Activated CD4-positive, alpha-beta memory T cell treated with anti-CD3 and anti-CD28 coated beads for 36 hours (primary cell): ENCODE data around the gene RACK1. TPM values are rescaled to one million over a fixed set of nuclear protein-coding genes. Genes with fewer than 3 reads are reported as not detected.

Experiments
- CTCF ChIA-PET: fragments of 350-600 bp; sonication (Branson Sonifier 250); formaldehyde crosslinking; loops from one replicate; lab custom pipeline; 2021; ENCODE audit warnings: antibody characterized with exemption, inconsistent platforms; lab: Charles Lee
- POLR2A ChIA-PET: fragments of 350-600 bp; sonication (Branson Sonifier 250); formaldehyde crosslinking; loops from one replicate; lab custom pipeline; 2021; ENCODE audit warnings: antibody characterized with exemption; lab: Charles Lee
- DNase-seq: peaks from one replicate; pipeline ENCODE4 v3.0.0-alpha.2; 2020
- H3K27ac Mint-ChIP-seq: one replicate; pipeline ENCODE4 v1.8.0; 2021; ENCODE audit warnings: mixed read lengths
- H3K27me3 Mint-ChIP-seq: one replicate; pipeline ENCODE4 v1.8.0; 2021; ENCODE audit warnings: mixed read lengths
- H3K36me3 Mint-ChIP-seq: one replicate; pipeline ENCODE4 v1.8.0; 2021; ENCODE audit warnings: mixed read lengths
- H3K4me1 Mint-ChIP-seq: one replicate; pipeline ENCODE4 v1.8.0; 2021; ENCODE audit warnings: low read depth, mixed read lengths
- H3K4me3 Mint-ChIP-seq: one replicate; pipeline ENCODE4 v1.8.0; 2021; ENCODE audit warnings: mild to moderate bottlenecking, mixed read lengths
- H3K9me3 Mint-ChIP-seq: one replicate; pipeline ENCODE4 v1.8.0; 2021; ENCODE audit warnings: mixed read lengths
- intact Hi-C: fragments of 100-400 bp; cut with micrococcal nuclease; formaldehyde crosslinking; loops from one replicate; pipeline ENCODE4 v1.15.1; 2023
- total RNA-seq, 2 experiments: library from RNA; stranded (reverse); gene quantifications; one replicate each; pipeline ENCODE4 v1.2.3, GENCODE V29; 2021

The RACK1 gene
- total RNA-seq, 2 experiments from 2014 or later, result 2,635 to 2,697 TPM

GRCh38 chr5:181230551-181230950, 13.2 kb downstream of the RACK1 start:
- ChIA-PET CTCF (no interaction called here), POLR2A (interaction anchor here (1.2 kb wide), 1 partner anchor 11 kb away, joined by 6 read pairs; no protein-coding TSS in a partner anchor)
- H3K4me1 Mint-ChIP-seq, result peaks cover 18% of the 10 kb centered on the region
- H3K27ac Mint-ChIP-seq, result no peak overlapping the region
- H3K36me3 Mint-ChIP-seq, result peaks cover 29% of the 10 kb centered on the region
- H3K9me3 Mint-ChIP-seq, result no peaks in the 10 kb centered on the region
- H3K27me3 Mint-ChIP-seq, result no peaks in the 10 kb centered on the region
- intact Hi-C loops, result no loop called here
- no peak for DNase-seq
- H3K4me3 Mint-ChIP-seq, result no peak overlapping the region

DNA sequence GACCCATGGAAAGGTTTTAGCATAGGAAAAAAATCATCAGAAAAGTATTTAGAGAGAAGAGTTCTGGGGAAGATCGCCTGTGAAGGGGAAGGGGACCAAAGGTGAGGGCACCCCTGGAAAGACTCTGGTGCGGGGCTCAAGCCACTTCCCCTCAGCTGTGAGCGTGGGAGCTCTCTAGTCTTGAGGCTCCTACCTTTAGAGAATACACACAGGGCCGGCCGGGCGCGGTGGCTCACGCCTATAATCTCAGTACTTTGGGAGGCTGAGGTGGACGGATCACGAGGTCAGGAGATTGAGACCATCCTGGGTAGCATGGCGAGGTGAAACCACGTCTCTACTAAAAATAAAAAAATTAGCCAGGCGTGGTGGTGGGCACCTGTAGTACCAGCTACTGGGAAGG, 13.7 kb downstream of the RACK1 start:
- Mint-ChIP-seq H3K27ac (peak overlapping the region; percentile 26), H3K9me3 (no peaks in the 10 kb centered on the region), H3K4me3 (no peak overlapping the region), H3K36me3 (peaks cover 29% of the 10 kb centered on the region), H3K27me3 (no peaks in the 10 kb centered on the region), H3K4me1 (peaks cover 23% of the 10 kb centered on the region)
- DNase-seq, result no peak
- ChIA-PET CTCF (interaction anchor here (0.6 kb wide), 1 partner anchor 1690 kb away, joined by 3 read pairs; no protein-coding TSS in a partner anchor), POLR2A (interaction anchor here (1.2 kb wide), 1 partner anchor 11 kb away, joined by 6 read pairs; no protein-coding TSS in a partner anchor)
- intact Hi-C loops, result no loop called here

DNA sequence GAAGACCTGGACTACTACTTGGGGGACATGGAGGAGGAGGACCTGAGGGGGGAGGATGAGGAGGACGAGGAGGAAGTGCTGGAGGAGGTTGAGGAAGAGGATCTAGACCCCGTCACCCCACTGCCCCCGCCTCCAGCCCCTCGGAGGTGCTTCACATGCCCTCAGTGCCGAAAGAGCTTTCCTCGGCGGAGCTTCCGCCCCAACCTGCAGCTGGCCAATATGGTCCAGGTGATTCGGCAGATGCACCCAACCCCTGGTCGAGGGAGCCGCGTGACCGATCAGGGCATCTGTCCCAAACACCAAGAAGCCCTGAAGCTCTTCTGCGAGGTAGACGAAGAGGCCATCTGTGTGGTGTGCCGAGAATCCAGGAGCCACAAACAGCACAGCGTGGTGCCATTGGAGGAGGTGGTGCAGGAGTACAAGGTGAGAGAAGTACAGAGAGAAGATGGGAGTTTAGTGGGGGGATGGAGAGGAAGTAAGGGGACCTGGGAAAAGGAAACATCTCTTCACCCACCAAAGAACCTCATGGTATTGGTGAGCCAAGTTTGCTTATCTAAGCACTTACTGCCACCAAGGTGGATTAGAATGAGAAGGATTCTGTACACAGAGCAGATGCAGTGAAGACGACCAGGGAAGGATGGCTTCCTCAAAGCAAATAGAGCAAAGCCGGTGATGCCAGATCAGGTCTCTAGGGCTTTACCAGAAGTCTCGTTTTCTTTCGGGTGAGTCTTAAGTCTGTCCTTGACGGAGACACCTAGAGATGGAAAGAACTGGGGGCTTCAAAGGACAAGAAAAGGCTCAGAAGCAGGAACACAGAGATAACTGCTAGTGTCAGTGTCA, 19.1 kb downstream of the RACK1 start:
- Mint-ChIP-seq H3K4me1 (peaks cover 48% of the 10 kb centered on the region), H3K27me3 (peaks cover 6% of the 10 kb centered on the region), H3K9me3 (no peaks in the 10 kb centered on the region), H3K4me3 (peak overlapping the region; percentile 98), H3K36me3 (peaks cover 14% of the 10 kb centered on the region), H3K27ac (peak overlapping the region; percentile 98)
- intact Hi-C loops, result loop anchor here (1.0 to 5.0 kb wide), 2 partner anchors 8 to 1527 kb away; partner anchors contain the start of gene CANX
- DNase-seq, result peak; percentile 61
- CTCF ChIA-PET, result interaction anchor here (2.8 kb wide), 1 partner anchor 40 kb away, joined by 10 read pairs; no protein-coding TSS in a partner anchor
- POLR2A ChIA-PET, result interaction anchor here (0.7 to 7.1 kb wide), 6 partner anchors 10 to 36 kb away, joined by 3 to 100 read pairs (median 21); partner anchors contain the start of genes RACK1 and TRIM52

GRCh38 chr5:181223729-181224389, 19.8 kb downstream of the RACK1 start:
- peaks cover 9% of the 10 kb centered on the region for H3K36me3 Mint-ChIP-seq
- CTCF ChIA-PET, result interaction anchor here (0.6 to 2.8 kb wide), 5 partner anchors 18 to 39 kb away, joined by 3 to 16 read pairs (median 10); no protein-coding TSS in a partner anchor
- peak overlapping the region; percentile 98 for H3K4me3 Mint-ChIP-seq
- peaks cover 6% of the 10 kb centered on the region for H3K27me3 Mint-ChIP-seq
- H3K4me1 Mint-ChIP-seq, result peaks cover 45% of the 10 kb centered on the region
- intact Hi-C loops, result loop anchor here (1.0 to 5.0 kb wide), 7 partner anchors 8 to 1527 kb away; partner anchors contain the start of genes CANX, MGAT1 and TRIM52
- H3K27ac Mint-ChIP-seq, result peak overlapping the region; percentile 98
- POLR2A ChIA-PET, result interaction anchor here (0.6 to 7.1 kb wide), 8 partner anchors 11 to 37 kb away, joined by 3 to 100 read pairs (median 12); partner anchors contain the start of genes RACK1 and TRIM52
- H3K9me3 Mint-ChIP-seq, result no peaks in the 10 kb centered on the region
- peak; percentile 71 for DNase-seq

DNA sequence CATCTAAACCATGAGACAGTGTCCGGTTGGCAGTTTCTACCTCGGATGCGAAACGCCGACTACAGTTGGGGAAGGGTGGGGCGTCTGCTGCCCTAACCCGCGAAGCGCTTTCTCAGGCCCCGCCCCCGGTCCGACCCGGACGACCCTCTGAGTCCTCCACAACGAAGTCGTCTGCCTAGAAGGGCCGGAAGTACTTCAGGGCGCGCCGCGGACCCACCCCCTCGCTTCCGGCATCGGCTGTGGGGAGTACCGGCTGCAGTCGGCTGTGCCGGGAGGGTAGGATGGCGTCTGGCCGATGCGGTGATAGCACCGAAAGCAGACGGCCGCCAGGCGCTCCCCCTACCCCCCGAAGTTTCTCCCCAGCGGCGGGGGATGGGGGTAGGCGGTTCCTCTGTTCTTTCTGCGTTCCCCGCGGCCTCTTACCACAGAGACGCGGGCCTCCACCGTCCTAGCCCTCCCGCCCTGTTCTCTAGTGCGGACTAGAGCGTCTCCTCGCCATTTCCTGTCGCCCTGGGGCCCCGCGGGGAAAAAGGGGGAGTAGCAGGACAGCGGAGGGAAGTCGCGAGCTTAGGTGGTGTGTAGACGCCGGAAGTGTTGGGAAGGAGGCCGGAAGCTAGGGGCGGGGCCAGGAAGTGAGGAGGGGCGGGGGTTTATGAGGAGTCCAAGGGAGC, 20.5 kb downstream of the RACK1 start, which contains the start of gene TRIM41:
TSS of gene TRIM41 (plus strand) at position 224 of the 671 bp plus-strand sequence. CDS start 719 bp downstream, outside the sequence.
- Mint-ChIP-seq H3K4me1 (peaks cover 48% of the 10 kb centered on the region), H3K4me3 (peak within 1 kb of the TSS; percentile 98), H3K27ac (peak within 1 kb of the TSS; percentile 98), H3K36me3 (peaks cover 11% of the 10 kb centered on the region), H3K27me3 (peaks cover 7% of the 10 kb centered on the region), H3K9me3 (no peaks in the 10 kb centered on the region)
- CTCF ChIA-PET, result interaction anchor here (0.6 to 2.8 kb wide), 5 partner anchors 18 to 39 kb away, joined by 3 to 16 read pairs (median 10); no protein-coding TSS in a partner anchor
- DNase-seq, result peak; percentile 98
- intact Hi-C loops, result loop anchor here (1.0 to 5.0 kb wide), 6 partner anchors 21 to 1526 kb away; partner anchors contain the start of genes CANX, MGAT1 and TRIM52
- POLR2A ChIA-PET, result interaction anchor here (0.6 to 7.1 kb wide), 7 partner anchors 11 to 38 kb away, joined by 3 to 100 read pairs (median 20); partner anchors contain the start of genes RACK1 and TRIM52

GRCh38 chr5:181222630-181223057, 21.1 kb downstream of the RACK1 start:
- Mint-ChIP-seq H3K4me1 (peaks cover 53% of the 10 kb centered on the region), H3K4me3 (peak overlapping the region; percentile 98), H3K36me3 (peaks cover 13% of the 10 kb centered on the region), H3K9me3 (no peaks in the 10 kb centered on the region), H3K27me3 (peaks cover 9% of the 10 kb centered on the region), H3K27ac (peak overlapping the region; percentile 98)
- ChIA-PET CTCF (interaction anchor here (1.5 to 2.8 kb wide), 4 partner anchors 16 to 33 kb away, joined by 9 to 16 read pairs (median 10); no protein-coding TSS in a partner anchor), POLR2A (interaction anchor here (0.6 to 7.1 kb wide), 7 partner anchors 12 to 42 kb away, joined by 3 to 100 read pairs (median 20); partner anchors contain the start of genes RACK1 and TRIM52)
- intact Hi-C loops, result loop anchor here (1.0 to 5.0 kb wide), 8 partner anchors 15 to 1525 kb away; partner anchors contain the start of genes CANX, MGAT1 and TRIM52
- DNase-seq, result no peak

GRCh38 chr5:181221792-181222629, 21.7 kb downstream of the RACK1 start:
- peak; percentile 98 for DNase-seq
- intact Hi-C loops, result loop anchor here (1.0 to 5.0 kb wide), 4 partner anchors 15 to 1525 kb away; partner anchors contain the start of genes CANX and MGAT1
- ChIA-PET CTCF (interaction anchor here (1.5 to 2.8 kb wide), 4 partner anchors 15 to 33 kb away, joined by 9 to 16 read pairs (median 10); no protein-coding TSS in a partner anchor), POLR2A (interaction anchor here (0.6 to 7.1 kb wide), 7 partner anchors 13 to 43 kb away, joined by 3 to 100 read pairs (median 20); partner anchors contain the start of genes RACK1 and TRIM52)
- peaks cover 13% of the 10 kb centered on the region for H3K36me3 Mint-ChIP-seq
- peak overlapping the region; percentile 98 for H3K27ac Mint-ChIP-seq
- H3K27me3 Mint-ChIP-seq, result peaks cover 9% of the 10 kb centered on the region
- H3K4me3 Mint-ChIP-seq, result peak overlapping the region; percentile 98
- H3K4me1 Mint-ChIP-seq, result peaks cover 56% of the 10 kb centered on the region
- no peaks in the 10 kb centered on the region for H3K9me3 Mint-ChIP-seq

DNA sequence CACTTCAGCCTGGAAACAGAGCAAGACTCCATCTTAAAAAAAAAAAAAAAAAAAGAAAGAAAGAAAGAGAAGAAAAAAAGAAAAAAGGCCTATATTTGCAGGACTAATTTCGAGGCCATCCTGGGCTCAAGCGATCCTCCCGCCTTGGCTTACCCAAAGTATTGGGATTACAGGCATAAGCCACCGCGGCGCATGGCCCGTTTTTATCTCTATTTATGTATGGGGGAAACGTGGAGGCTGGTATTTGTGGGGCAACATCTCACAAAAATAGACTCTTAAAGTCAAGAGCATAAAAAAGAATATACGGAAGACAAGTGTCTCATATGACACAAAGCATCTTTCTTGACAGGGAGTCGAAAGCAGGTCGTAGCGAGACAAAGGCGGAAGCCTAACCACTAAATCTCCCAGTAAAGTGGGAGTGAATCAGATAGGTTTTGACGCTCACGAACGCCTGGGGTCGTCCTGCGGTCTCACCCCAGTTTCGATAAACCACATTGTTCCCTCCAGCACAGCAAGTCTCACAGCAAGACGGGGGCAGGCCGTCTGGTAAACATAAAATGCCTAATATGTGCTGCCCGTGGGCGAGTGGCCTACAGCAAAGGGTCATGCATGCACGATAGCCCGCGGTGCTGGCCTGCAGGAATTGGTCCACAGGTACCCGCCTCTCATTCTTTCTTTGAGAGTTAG, 22.5 kb downstream of the RACK1 start:
- Mint-ChIP-seq H3K4me1 (peaks cover 57% of the 10 kb centered on the region), H3K9me3 (no peaks in the 10 kb centered on the region), H3K4me3 (peak overlapping the region; percentile 98), H3K36me3 (peaks cover 10% of the 10 kb centered on the region), H3K27ac (peak overlapping the region; percentile 98), H3K27me3 (peaks cover 9% of the 10 kb centered on the region)
- POLR2A ChIA-PET, result interaction anchor here (1.5 to 7.1 kb wide), 5 partner anchors 13 to 32 kb away, joined by 8 to 100 read pairs (median 22); partner anchors contain the start of gene RACK1
- intact Hi-C loops, result loop anchor here (5.0 kb wide), 1 partner anchor 1524 kb away; the partner anchor contains the start of gene CANX
- CTCF ChIA-PET, result interaction anchor here (1.5 to 2.8 kb wide), 3 partner anchors 14 to 32 kb away, joined by 9 to 16 read pairs (median 10); no protein-coding TSS in a partner anchor
- DNase-seq, result peak; percentile 72

- DNase-seq, result no peak
- Mint-ChIP-seq H3K27ac (peak overlapping the region; percentile 19), H3K27me3 (peaks cover 9% of the 10 kb centered on the region), H3K9me3 (no peaks in the 10 kb centered on the region), H3K36me3 (peaks cover 9% of the 10 kb centered on the region), H3K4me1 (peaks cover 49% of the 10 kb centered on the region), H3K4me3 (peak overlapping the region; percentile 34)
- ChIA-PET POLR2A (interaction anchor here (0.6 kb wide), 1 partner anchor 13 kb away, joined by 3 read pairs; no protein-coding TSS in a partner anchor), CTCF (interaction anchor here (1.0 kb wide), 1 partner anchor 32 kb away, joined by 3 read pairs; no protein-coding TSS in a partner anchor)
- intact Hi-C loops, result loop anchor here (5.0 kb wide), 1 partner anchor 1523 kb away; the partner anchor contains the start of gene CANX
Measured at GRCh38 chr5:181220178-181220515, 23.6 kb downstream of the RACK1 start.
